Ascending aorta (tissue), 2 donors: Measurements from ENCODE around the gene RASSF6. TPM values are rescaled to one million over a fixed set of nuclear protein-coding genes. Genes with fewer than 3 reads are reported as not detected.

Experiments used
- DNase-seq, 2 donors: peaks; one replicate each; pipeline ENCODE4 v3.0.0-alpha.2; 2019; ENCODE audit warnings: low spot score in 2 of 2
- H3K27ac ChIP-seq, 2 donors: fragments of 200-600 bp; sonication (generic); one replicate each; pipeline ENCODE4 v1.5.1; 2016 to 2017; ENCODE audit warnings: mild to moderate bottlenecking in 1 of 2
- H3K27me3 ChIP-seq: fragments of 200-600 bp; sonication (generic); one replicate; pipeline ENCODE4 v1.5.1; 2017
- H3K36me3 ChIP-seq, 2 donors: fragments of 200-600 bp; sonication (generic); one replicate each; pipeline ENCODE4 v1.5.1; 2016
- H3K4me1 ChIP-seq, 2 donors: fragments of 200-600 bp; sonication (generic); one replicate each; pipeline ENCODE4 v1.5.1; 2016 to 2017; ENCODE audit warnings: mild to moderate bottlenecking in 1 of 2
- H3K4me3 ChIP-seq, 2 donors: fragments of 200-600 bp; sonication (generic); one replicate each; pipeline ENCODE4 v1.5.1; 2016 to 2017; ENCODE audit warnings: mild to moderate bottlenecking in 1 of 2
- H3K9me3 ChIP-seq, 2 donors: fragments of 200-600 bp; sonication (generic); one replicate each; pipeline ENCODE4 v1.5.1; 2016
- CTCF ChIP-seq, 3 experiments: fragments of 200-600 bp in 2 of 3; fragments of 450-650 bp in 1 of 3; sonication (generic) in 2 of 3; IDR thresholded peaks; one replicate each; pipeline ENCODE4 v1.5.1; 2016 to 2019; ENCODE audit warnings: antibody characterized with exemption in 3 of 3, mild to moderate bottlenecking in 1 of 3, moderate library complexity in 1 of 3
- intact Hi-C: fragments of 100-400 bp; cut with DNase I; formaldehyde crosslinking; loops from one replicate; pipeline ENCODE4 v1.15.1; 2023
- total RNA-seq: library from RNA; depleted of rRNA; stranded (reverse); fragments of >200 nt; gene quantifications from one replicate; pipeline ENCODE4 v1.1.0, GENCODE V29; 2016

RASSF6 gene
- total RNA-seq, 1 donor from 2014 or later = 1.4 TPM

- no peak overlapping the region for H3K27ac ChIP-seq
- intact Hi-C loops = no loop called here
- H3K27me3 ChIP-seq = no peaks in the 10 kb centered on the region
- H3K4me1 ChIP-seq = no peaks in the 10 kb centered on the region
- no peak for TF ChIP-seq CTCF (IDR thresholded peaks at IDR 0.05)
- no peak overlapping the region for H3K4me3 ChIP-seq
- H3K9me3 ChIP-seq = no peaks in the 10 kb centered on the region
- DNase-seq = no peak
- H3K36me3 ChIP-seq = no peaks in the 10 kb centered on the region
Measured at GRCh38 chr4:73585345-73585744, 34.9 kb downstream of the RASSF6 start.

GRCh38 chr4:73583666-73584065 lies 36.6 kb downstream of the RASSF6 start:
- intact Hi-C loops = no loop called here
- H3K36me3 ChIP-seq = no peaks in the 10 kb centered on the region

GRCh38 chr4:73577371-73577770 lies 42.9 kb downstream of the RASSF6 start:
- intact Hi-C loops = no loop called here
- TF ChIP-seq CTCF (IDR thresholded peaks at IDR 0.05) = no peak
- Histone ChIP-seq H3K36me3 (no peaks in the 10 kb centered on the region), H3K27me3 (no peaks in the 10 kb centered on the region), H3K4me1 (no peaks in the 10 kb centered on the region), H3K27ac (no peak overlapping the region), H3K4me3 (no peak overlapping the region), H3K9me3 (no peaks in the 10 kb centered on the region)
- DNase-seq = no peak

More at GRCh38 chr4:73583666-73584065, 36.6 kb downstream of the RASSF6 start:
- H3K27me3 ChIP-seq = no peaks in the 10 kb centered on the region
- DNase-seq = no peak
- TF ChIP-seq CTCF (IDR thresholded peaks at IDR 0.05) = no peak
- H3K9me3 ChIP-seq = no peaks in the 10 kb centered on the region
- H3K4me3 ChIP-seq = no peak overlapping the region
- H3K4me1 ChIP-seq = no peaks in the 10 kb centered on the region
- H3K27ac ChIP-seq = no peak overlapping the region

- intact Hi-C loops = no loop called here
- TF ChIP-seq CTCF (IDR thresholded peaks at IDR 0.05) = no peak
Measured at GRCh38 chr4:73576381-73576780, 43.9 kb downstream of the RASSF6 start.

GRCh38 chr4:73575660-73576059 lies 44.6 kb downstream of the RASSF6 start:
- no peaks in the 10 kb centered on the region for H3K36me3 ChIP-seq
- no peaks in the 10 kb centered on the region for H3K4me1 ChIP-seq
- no peak overlapping the region for H3K27ac ChIP-seq
- no peak for TF ChIP-seq CTCF (IDR thresholded peaks at IDR 0.05)
- intact Hi-C loops = no loop called here
- no peaks in the 10 kb centered on the region for H3K9me3 ChIP-seq
- H3K27me3 ChIP-seq = no peaks in the 10 kb centered on the region
- no peak for DNase-seq
- no peak overlapping the region for H3K4me3 ChIP-seq

More at GRCh38 chr4:73576381-73576780, 43.9 kb downstream of the RASSF6 start:
- Histone ChIP-seq H3K27ac (no peak overlapping the region), H3K9me3 (no peaks in the 10 kb centered on the region), H3K4me3 (no peak overlapping the region), H3K4me1 (no peaks in the 10 kb centered on the region), H3K27me3 (no peaks in the 10 kb centered on the region), H3K36me3 (no peaks in the 10 kb centered on the region)
- DNase-seq = no peak
